Stimulated activated effector memory CD8-positive, alpha-beta T cell treated with anti-CD3 and anti-CD28 coated beads, Interleukin-12 subunit alpha, Interleukin-12 subunit beta, amount 100 ng/mL, for 72 hours (primary cell): Measurements from ENCODE around the gene CYBB.

Source experiments
- ATAC-seq: fragments of 150-1000 bp; cut with Tn5 transposase; 2 replicates; pipeline ENCODE4 v1.10.0; 2021
- DNase-seq, 2 donors: peaks; one replicate each; pipeline ENCODE4 v3.0.0; 2021 to 2022; ENCODE audit warnings: low spot score in 2 of 2
- H3K27ac Mint-ChIP-seq: one replicate; pipeline ENCODE4 v1.8.0; 2022; ENCODE audit warnings: mild to moderate bottlenecking, mixed read lengths
- H3K36me3 Mint-ChIP-seq: one replicate; pipeline ENCODE4 v1.8.0; 2022; ENCODE audit warnings: mild to moderate bottlenecking, mixed read lengths
- H3K4me1 Mint-ChIP-seq: one replicate; pipeline ENCODE4 v1.8.0; 2022; ENCODE audit warnings: mixed read lengths
- H3K4me3 Mint-ChIP-seq: one replicate; pipeline ENCODE4 v1.8.0; 2022; ENCODE audit warnings: mild to moderate bottlenecking, mixed read lengths
- H3K9me3 Mint-ChIP-seq: one replicate; pipeline ENCODE4 v1.8.0; 2022; ENCODE audit warnings: mixed read lengths

The CYBB gene

GRCh38 chrX:37809970-37810369 is 30.1 kb downstream of the CYBB start:
- ATAC-seq, result no peak
- DNase-seq, result no peak
- Mint-ChIP-seq H3K4me3 (no peak overlapping the region), H3K9me3 (no peaks in the 10 kb centered on the region), H3K4me1 (no peaks in the 10 kb centered on the region), H3K27ac (no peak overlapping the region), H3K36me3 (no peaks in the 10 kb centered on the region)

GRCh38 chrX:37812110-37812509 is 32.3 kb downstream of the CYBB start:
- no peak for DNase-seq
- Mint-ChIP-seq H3K36me3 (no peaks in the 10 kb centered on the region), H3K4me1 (no peaks in the 10 kb centered on the region), H3K9me3 (no peaks in the 10 kb centered on the region), H3K27ac (peak overlapping the region; percentile 77), H3K4me3 (no peak overlapping the region)
- ATAC-seq, result no peak

GRCh38 chrX:37813570-37813969 is 33.7 kb downstream of the CYBB start:
- no peaks in the 10 kb centered on the region for H3K9me3 Mint-ChIP-seq
- no peak for DNase-seq
- no peak overlapping the region for H3K4me3 Mint-ChIP-seq
- no peaks in the 10 kb centered on the region for H3K36me3 Mint-ChIP-seq
- peak; percentile 89 for ATAC-seq
- H3K4me1 Mint-ChIP-seq, result no peaks in the 10 kb centered on the region
- H3K27ac Mint-ChIP-seq, result no peak overlapping the region

GRCh38 chrX:37815366-37815765 is 35.5 kb downstream of the CYBB start:
- ATAC-seq (no peak), DNase-seq (no peak)
- H3K9me3 Mint-ChIP-seq, result no peaks in the 10 kb centered on the region
- H3K27ac Mint-ChIP-seq, result no peak overlapping the region
- H3K36me3 Mint-ChIP-seq, result no peaks in the 10 kb centered on the region
- H3K4me3 Mint-ChIP-seq, result no peak overlapping the region
- no peaks in the 10 kb centered on the region for H3K4me1 Mint-ChIP-seq

GRCh38 chrX:37816766-37817165 is 36.9 kb downstream of the CYBB start:
- Mint-ChIP-seq H3K27ac (no peak overlapping the region), H3K9me3 (no peaks in the 10 kb centered on the region), H3K4me1 (no peaks in the 10 kb centered on the region), H3K4me3 (no peak overlapping the region), H3K36me3 (no peaks in the 10 kb centered on the region)
- no peak for DNase-seq
- ATAC-seq, result no peak

GRCh38 chrX:37817176-37817575 is 37.3 kb downstream of the CYBB start:
- DNase-seq, result no peak
- ATAC-seq, result no peak
- no peaks in the 10 kb centered on the region for H3K36me3 Mint-ChIP-seq
- no peak overlapping the region for H3K27ac Mint-ChIP-seq
- H3K4me3 Mint-ChIP-seq, result no peak overlapping the region
- H3K4me1 Mint-ChIP-seq, result no peaks in the 10 kb centered on the region
- no peaks in the 10 kb centered on the region for H3K9me3 Mint-ChIP-seq

GRCh38 chrX:37817579-37817978 is 37.7 kb downstream of the CYBB start:
- no peaks in the 10 kb centered on the region for H3K9me3 Mint-ChIP-seq
- no peak for DNase-seq
- H3K27ac Mint-ChIP-seq, result no peak overlapping the region
- H3K36me3 Mint-ChIP-seq, result no peaks in the 10 kb centered on the region
- H3K4me3 Mint-ChIP-seq, result no peak overlapping the region
- H3K4me1 Mint-ChIP-seq, result no peaks in the 10 kb centered on the region
- no peak for ATAC-seq

- ATAC-seq (no peak), DNase-seq (no peak)
- no peaks in the 10 kb centered on the region for H3K9me3 Mint-ChIP-seq
- H3K4me3 Mint-ChIP-seq, result no peak overlapping the region
- H3K4me1 Mint-ChIP-seq, result no peaks in the 10 kb centered on the region
- H3K36me3 Mint-ChIP-seq, result no peaks in the 10 kb centered on the region
- no peak overlapping the region for H3K27ac Mint-ChIP-seq
Observed at GRCh38 chrX:37818031-37818430, 38.2 kb downstream of the CYBB start.

- no peak overlapping the region for H3K4me3 Mint-ChIP-seq
- no peak overlapping the region for H3K27ac Mint-ChIP-seq
- peaks cover 11% of the 10 kb centered on the region for H3K4me1 Mint-ChIP-seq
- H3K9me3 Mint-ChIP-seq, result no peaks in the 10 kb centered on the region
- ATAC-seq, result no peak
- no peak for DNase-seq
- no peaks in the 10 kb centered on the region for H3K36me3 Mint-ChIP-seq
Observed at GRCh38 chrX:37820646-37821045, 40.8 kb downstream of the CYBB start.

- ATAC-seq, result no peak
Observed at GRCh38 chrX:37824491-37825214, 44.8 kb downstream of the CYBB start.

GRCh38 chrX:37825215-37825842 is 45.5 kb downstream of the CYBB start:
- H3K4me3 Mint-ChIP-seq, result no peak overlapping the region
- H3K36me3 Mint-ChIP-seq, result no peaks in the 10 kb centered on the region
- ATAC-seq, result peak; percentile 52
- H3K4me1 Mint-ChIP-seq, result peaks cover 19% of the 10 kb centered on the region
- DNase-seq, result peak; percentile 6 to 53
- no peak overlapping the region for H3K27ac Mint-ChIP-seq
- H3K9me3 Mint-ChIP-seq, result no peaks in the 10 kb centered on the region

More at GRCh38 chrX:37824491-37825214, 44.8 kb downstream of the CYBB start:
- H3K4me1 Mint-ChIP-seq, result peaks cover 14% of the 10 kb centered on the region
- no peaks in the 10 kb centered on the region for H3K9me3 Mint-ChIP-seq
- H3K36me3 Mint-ChIP-seq, result no peaks in the 10 kb centered on the region
- no peak overlapping the region for H3K4me3 Mint-ChIP-seq
- H3K27ac Mint-ChIP-seq, result no peak overlapping the region
- DNase-seq, result no peak

- Mint-ChIP-seq H3K9me3 (no peaks in the 10 kb centered on the region), H3K4me3 (no peak overlapping the region), H3K36me3 (no peaks in the 10 kb centered on the region), H3K27ac (no peak overlapping the region), H3K4me1 (peaks cover 13% of the 10 kb centered on the region)
- DNase-seq (no peak), ATAC-seq (no peak)
Observed at GRCh38 chrX:37829721-37830120, 49.9 kb downstream of the CYBB start.

GRCh38 chrX:37830371-37830770 is 50.5 kb downstream of the CYBB start:
- DNase-seq, result no peak
- Mint-ChIP-seq H3K36me3 (no peaks in the 10 kb centered on the region), H3K4me1 (peaks cover 8% of the 10 kb centered on the region), H3K4me3 (no peak overlapping the region), H3K27ac (no peak overlapping the region), H3K9me3 (no peaks in the 10 kb centered on the region)
- no peak for ATAC-seq

GRCh38 chrX:37834937-37835336 is 55.1 kb downstream of the CYBB start:
- Mint-ChIP-seq H3K4me1 (peaks cover 2% of the 10 kb centered on the region), H3K4me3 (no peak overlapping the region), H3K9me3 (no peaks in the 10 kb centered on the region), H3K27ac (no peak overlapping the region), H3K36me3 (peaks cover 42% of the 10 kb centered on the region)
- DNase-seq (no peak), ATAC-seq (no peak)

- no peak overlapping the region for H3K27ac Mint-ChIP-seq
- DNase-seq, result no peak
- H3K4me3 Mint-ChIP-seq, result no peak overlapping the region
- peaks cover 13% of the 10 kb centered on the region for H3K4me1 Mint-ChIP-seq
- no peak for ATAC-seq
- H3K36me3 Mint-ChIP-seq, result peaks cover 71% of the 10 kb centered on the region
- no peaks in the 10 kb centered on the region for H3K9me3 Mint-ChIP-seq
Observed at GRCh38 chrX:37840931-37841330, 61.1 kb downstream of the CYBB start.

GRCh38 chrX:37844622-37845021 is 64.8 kb downstream of the CYBB start:
- Mint-ChIP-seq H3K4me1 (peaks cover 13% of the 10 kb centered on the region), H3K9me3 (no peaks in the 10 kb centered on the region), H3K36me3 (peaks cover 40% of the 10 kb centered on the region), H3K4me3 (peak overlapping the region; percentile 41), H3K27ac (no peak overlapping the region)
- ATAC-seq, result no peak
- DNase-seq, result no peak
